Endothelial cell of umbilical vein (primary cell): ENCODE measurements around the gene ATP2B2. TPM values are rescaled to one million over a fixed set of nuclear protein-coding genes. Genes with fewer than 3 reads are reported as not detected.

Experiments used
- BruUV-seq: library from RNA; stranded (reverse); fragments of 400-500 nt; replicated peaks from 2 replicates; lab custom pipeline; 2021; lab: Mats Ljungman, UMichigan
- CTCF ChIA-PET: fragments of 300-600, 350-600 bp; sonication (Branson Sonifier 250); formaldehyde crosslinking; loops from one replicate; lab custom pipeline; 2021; ENCODE audit warnings: antibody characterized with exemption, inconsistent platforms; lab: Charles Lee
- POLR2A ChIA-PET: fragments of 300-600, 350-600 bp; sonication (Branson Sonifier 250); formaldehyde crosslinking; loops from one replicate; lab custom pipeline; 2021; ENCODE audit warnings: antibody characterized with exemption, inconsistent platforms; lab: Charles Lee
- DNase-seq: peaks from one replicate; pipeline ENCODE4 v3.0.0-alpha.2; 2011; ENCODE audit warnings: low read depth, low spot score
- FAIRE-seq: peaks from 2 replicates; lab custom pipeline; 2011; peaks lifted over from hg19 to GRCh38; lab: Jason Lieb, UNC
- H2AFZ ChIP-seq: 2 replicates; pipeline ENCODE4 v1.6.0; 2012; ENCODE audit warnings: low read depth, low read length, control low read depth, inconsistent platforms
- H3K27ac ChIP-seq: 2 replicates; pipeline ENCODE4 v1.5.1; 2011; ENCODE audit warnings: low read depth, mild to moderate bottlenecking, control low read depth, low read length, moderate library complexity; ENCODE audit not compliant: insufficient read depth
- H3K27me3 ChIP-seq, 2 experiments: 2 replicates each; pipeline versions ENCODE4 v1.6.0 to v1.6.1; 2011; ENCODE audit warnings: low read length in 2 of 2, mixed read lengths in 1 of 2; ENCODE audit not compliant: control insufficient read depth in 2 of 2, insufficient read depth in 2 of 2
- H3K36me3 ChIP-seq, 2 experiments: 2 replicates in 1 of 2; 3 replicates in 1 of 2; pipeline ENCODE4 v1.5.1; 2011; ENCODE audit warnings: low read length in 2 of 2, mild to moderate bottlenecking in 1 of 2, moderate library complexity in 1 of 2; ENCODE audit not compliant: control insufficient read depth in 2 of 2, insufficient read depth in 2 of 2; ENCODE audit errors: extremely low read depth in 1 of 2
- H3K4me1 ChIP-seq: 3 replicates; pipeline ENCODE4 v1.5.1; 2011; ENCODE audit warnings: mild to moderate bottlenecking, low read length; ENCODE audit not compliant: control insufficient read depth, insufficient read depth; ENCODE audit errors: extremely low read depth
- H3K4me2 ChIP-seq: 2 replicates; pipeline ENCODE4 v1.6.1; 2011; ENCODE audit warnings: low read length, control low read depth, mixed read lengths; ENCODE audit not compliant: insufficient read depth
- H3K4me3 ChIP-seq, 3 experiments: fragments of 200-600 bp in 1 of 3; sonication (generic), shearing (Covaris generic) in 1 of 3; replicated peaks in 1 of 3; 2 replicates each; pipeline ENCODE4 v1.5.1; 2011 to 2016; ENCODE audit warnings: control low read depth in 3 of 3, low read length in 3 of 3, mild to moderate bottlenecking in 2 of 3, inconsistent platforms in 1 of 3, low read depth in 1 of 3, moderate library complexity in 1 of 3; ENCODE audit not compliant: insufficient read depth in 1 of 3
- H3K79me2 ChIP-seq: 2 replicates; pipeline ENCODE4 v1.6.0; 2012; ENCODE audit warnings: low read length, inconsistent platforms; ENCODE audit not compliant: control insufficient read depth, insufficient read depth
- H3K9ac ChIP-seq: replicated peaks from 2 replicates; pipeline ENCODE3; 2011; ENCODE audit warnings: low read length, control low read depth; ENCODE audit not compliant: insufficient read depth; ENCODE audit errors: extremely low read depth
- H3K9me1 ChIP-seq: replicated peaks from 3 replicates; pipeline ENCODE4 v1.6.0; 2011; ENCODE audit warnings: mild to moderate bottlenecking, low read length; ENCODE audit not compliant: control insufficient read depth, insufficient read depth; ENCODE audit errors: extremely low read depth
- H3K9me3 ChIP-seq: replicated peaks from 2 replicates; pipeline ENCODE4 v1.5.1; 2012; ENCODE audit warnings: low read length, inconsistent platforms; ENCODE audit not compliant: control insufficient read depth, insufficient read depth
- H4K20me1 ChIP-seq: replicated peaks from 2 replicates; pipeline ENCODE3; 2011; ENCODE audit warnings: mild to moderate bottlenecking, low read length; ENCODE audit not compliant: control insufficient read depth, insufficient read depth; ENCODE audit errors: extremely low read depth
- EZH2 ChIP-seq: IDR thresholded peaks from 2 replicates; pipeline ENCODE4 v1.6.1; 2012; ENCODE audit warnings: borderline replicate concordance, low read depth, mild to moderate bottlenecking, moderate library complexity, low read length, inconsistent platforms; ENCODE audit not compliant: severe bottlenecking
- FOS ChIP-seq: IDR thresholded peaks from 2 replicates; pipeline ENCODE4 v1.6.1; 2011; ENCODE audit warnings: mild to moderate bottlenecking, low read length, moderate library complexity, borderline replicate concordance; ENCODE audit not compliant: insufficient read depth
- GATA2 ChIP-seq: IDR thresholded peaks from 2 replicates; pipeline ENCODE4 v1.7.0; 2011; ENCODE audit warnings: low read depth, mild to moderate bottlenecking, moderate library complexity, mixed read lengths, low read length; ENCODE audit not compliant: insufficient read length, insufficient read depth
- JUN ChIP-seq: IDR thresholded peaks from 2 replicates; pipeline ENCODE4 v1.6.1; 2011; ENCODE audit warnings: borderline replicate concordance, low read depth; ENCODE audit not compliant: insufficient read length, insufficient read depth
- MAX ChIP-seq: IDR thresholded peaks from 2 replicates; pipeline ENCODE4 v1.6.1; 2011; ENCODE audit not compliant: insufficient read depth, insufficient read length
- POLR2A ChIP-seq: IDR thresholded peaks from 2 replicates; pipeline ENCODE4 v1.6.1; 2012; ENCODE audit warnings: low read depth, mild to moderate bottlenecking, control low read depth, low read length
- POLR2AphosphoS5 ChIP-seq: IDR thresholded peaks from 2 replicates; pipeline ENCODE4 v1.6.1; 2012; ENCODE audit warnings: low read depth, mild to moderate bottlenecking, control low read depth, low read length, moderate library complexity; ENCODE audit not compliant: insufficient read depth
- dilution Hi-C: fragments of 300-500 bp; cut with MboI; formaldehyde crosslinking; loops from one replicate; pipeline ENCODE4 v1.15.0; 2019; ENCODE audit warnings: low sequenced_read_pairs; ENCODE audit not compliant: extremely low pct_ligation_motif_present
- intact Hi-C: fragments of 100-400 bp; cut with micrococcal nuclease; formaldehyde crosslinking; loops from one replicate; pipeline ENCODE4 v1.10.0; 2022
- polyA plus RNA-seq, 4 experiments: library from polyadenylated mRNA; depleted of rRNA in 3 of 4; stranded (reverse) in 3 of 4; unstranded in 1 of 4; fragments of >200 nt; gene quantifications; 2 replicates each; pipeline versions ENCODE4 v1.2.1 to v1.2.3, GENCODE V29; 2011 to 2012; ENCODE audit warnings: missing spikeins in 1 of 4
- total RNA-seq: library from RNA; stranded (reverse); gene quantifications from 2 replicates; pipeline ENCODE4 v1.2.3, GENCODE V29; 2021

Gene ATP2B2
- total and polyA plus RNA-seq, 2 donors (not counting 3 experiments of a cell fraction or from before 2014, with no cell fraction given): not detected

- H2AFZ ChIP-seq: no peak overlapping the region
- no peaks in the 10 kb centered on the region for H3K9me3 ChIP-seq
- ChIA-PET CTCF (no interaction called here), POLR2A (no interaction called here)
- no peak for DNase-seq
- H3K4me2 ChIP-seq: no peak overlapping the region
- H3K79me2 ChIP-seq: no peaks in the 10 kb centered on the region
- no peak overlapping the region for H3K9ac ChIP-seq
- H3K9me1 ChIP-seq: no peaks in the 10 kb centered on the region
- H4K20me1 ChIP-seq: no peaks in the 10 kb centered on the region
- intact Hi-C loops: no loop called here
- no peaks in the 10 kb centered on the region for H3K36me3 ChIP-seq
- BruUV-seq: no TSS peak
- dilution Hi-C loops: no loop called here
- H3K27me3 ChIP-seq: no peaks in the 10 kb centered on the region
- H3K4me3 ChIP-seq: no peak overlapping the region
- no peak overlapping the region for H3K27ac ChIP-seq
- TF ChIP-seq POLR2A: no peak
- no peak for TF ChIP-seq POLR2AphosphoS5
- TF ChIP-seq GATA2: no peak
- TF ChIP-seq MAX: no peak
- no peak for TF ChIP-seq EZH2
- no peak for TF ChIP-seq JUN
- TF ChIP-seq FOS: no peak
- no peaks in the 10 kb centered on the region for H3K4me1 ChIP-seq
- no peak for FAIRE-seq
These were observed 47.8 kb downstream of the ATP2B2 start for GRCh38 chr3:10457560-10457959.

- Histone ChIP-seq H4K20me1 (no peaks in the 10 kb centered on the region), H3K9me1 (no peaks in the 10 kb centered on the region), H3K4me2 (no peak overlapping the region), H3K27ac (no peak overlapping the region), H3K9me3 (no peaks in the 10 kb centered on the region), H2AFZ (no peak overlapping the region), H3K4me1 (no peaks in the 10 kb centered on the region), H3K9ac (no peak overlapping the region), H3K79me2 (no peaks in the 10 kb centered on the region), H3K4me3 (no peak overlapping the region), H3K27me3 (no peaks in the 10 kb centered on the region), H3K36me3 (no peaks in the 10 kb centered on the region)
- ChIA-PET POLR2A (no interaction called here), CTCF (no interaction called here)
- BruUV-seq: no TSS peak
- no peak for DNase-seq
- TF ChIP-seq POLR2A: no peak
- TF ChIP-seq JUN: no peak
- TF ChIP-seq POLR2AphosphoS5: no peak
- no peak for FAIRE-seq
- dilution Hi-C loops: no loop called here
- intact Hi-C loops: no loop called here
These were observed 48.4 kb downstream of the ATP2B2 start for GRCh38 chr3:10456981-10457380.
